Natural killer cell (primary cell): ENCODE measurements around the gene SETD3. TPM values are rescaled to one million over a fixed set of nuclear protein-coding genes. Genes with fewer than 3 reads are reported as not detected.

Experiments used
- ATAC-seq, 3 donors: fragments of 150-1000 bp in 2 of 3; fragments of 200-7000 bp in 1 of 3; cut with Tn5 transposase; 1 replicate in 1 of 3; 2 replicates in 2 of 3; pipeline ENCODE4 v1.10.0; 2021; ENCODE audit warnings: mild to moderate bottlenecking in 2 of 3, moderate library complexity in 2 of 3
- DNase-seq, 2 donors: peaks; one replicate each; pipeline versions ENCODE4 v3.0.0 to v3.0.0-alpha.2; 2013 to 2021; ENCODE audit warnings: mixed read lengths in 1 of 2
- H3K27ac ChIP-seq: one replicate; pipeline ENCODE4 v1.5.1; 2013; ENCODE audit warnings: mild to moderate bottlenecking, low read length
- H3K27me3 ChIP-seq: one replicate; pipeline ENCODE4 v1.6.1; 2013; ENCODE audit warnings: low read length; ENCODE audit not compliant: control insufficient read depth, insufficient read depth
- H3K36me3 ChIP-seq: one replicate; pipeline ENCODE4 v1.6.1; 2013; ENCODE audit warnings: low read length; ENCODE audit not compliant: control insufficient read depth, insufficient read depth
- H3K4me1 ChIP-seq: one replicate; pipeline ENCODE4 v1.6.1; 2013; ENCODE audit warnings: low read length; ENCODE audit not compliant: control insufficient read depth, insufficient read depth
- H3K4me3 ChIP-seq: one replicate; pipeline ENCODE4 v1.5.1; 2013; ENCODE audit warnings: low read length
- H3K9me3 ChIP-seq: one replicate; pipeline ENCODE4 v1.6.1; 2013; ENCODE audit warnings: low read length; ENCODE audit not compliant: control insufficient read depth, insufficient read depth
- H3K27ac Mint-ChIP-seq, 2 donors: one replicate each; pipeline ENCODE4 v1.8.0; 2022; ENCODE audit warnings: mild to moderate bottlenecking in 2 of 2, mixed read lengths in 2 of 2, moderate library complexity in 1 of 2
- H3K27me3 Mint-ChIP-seq, 2 donors: one replicate each; pipeline ENCODE4 v1.8.0; 2022; ENCODE audit warnings: low read depth in 2 of 2, mixed read lengths in 2 of 2
- H3K36me3 Mint-ChIP-seq: one replicate; pipeline ENCODE4 v1.8.0; 2022; ENCODE audit warnings: mixed read lengths
- H3K4me1 Mint-ChIP-seq, 2 donors: one replicate each; pipeline ENCODE4 v1.8.0; 2022; ENCODE audit warnings: mixed read lengths in 2 of 2
- H3K4me3 Mint-ChIP-seq: one replicate; pipeline ENCODE4 v1.8.0; 2022; ENCODE audit warnings: mild to moderate bottlenecking, moderate library complexity, mixed read lengths
- H3K9me3 Mint-ChIP-seq, 2 donors: one replicate each; pipeline ENCODE4 v1.8.0; 2022; ENCODE audit warnings: mixed read lengths in 2 of 2
- WGBS: methylation state at CpG from one replicate; pipeline ENCODE4 v1.1.7; 2013; ENCODE audit warnings: missing lambda C conversion rate; ENCODE audit not compliant: insufficient coverage; 5-methylcytosine and 5-hydroxymethylcytosine counted together
- intact Hi-C: fragments of 100-400 bp; cut with micrococcal nuclease; formaldehyde crosslinking; loops from one replicate; pipeline ENCODE4 v1.14.2; 2022
- total RNA-seq, 4 donors: library from RNA; stranded (reverse); fragments of 120-200 nt in 1 of 4; gene quantifications; one replicate each; pipeline versions ENCODE4 v1.2.3 to v1.2.4, GENCODE V29; 2013 to 2022
- TF ChIP-seq, protein P1 (sequence below): fragments of 200-600 bp; IDR thresholded peaks from one replicate; pipeline ENCODE4 v1.8.0; 2022; ENCODE audit warnings: antibody characterized with exemption

Gene SETD3
- total RNA-seq, 3 donors from 2014 or later (not counting 1 experiment from before 2014, with no cell fraction given), result 111 to 160 (median 137) TPM

- H3K4me3 ChIP-seq, result no peak overlapping the region
- ATAC-seq (no peak), DNase-seq (no peak)
- H3K4me3 Mint-ChIP-seq, result no peak overlapping the region
- peaks cover 42% of the 10 kb centered on the region for H3K36me3 ChIP-seq
- no peaks in the 10 kb centered on the region for H3K4me1 Mint-ChIP-seq
- H3K27me3 ChIP-seq, result no peaks in the 10 kb centered on the region
- no peak overlapping the region for H3K27ac ChIP-seq
- TF ChIP-seq, protein P1, sequence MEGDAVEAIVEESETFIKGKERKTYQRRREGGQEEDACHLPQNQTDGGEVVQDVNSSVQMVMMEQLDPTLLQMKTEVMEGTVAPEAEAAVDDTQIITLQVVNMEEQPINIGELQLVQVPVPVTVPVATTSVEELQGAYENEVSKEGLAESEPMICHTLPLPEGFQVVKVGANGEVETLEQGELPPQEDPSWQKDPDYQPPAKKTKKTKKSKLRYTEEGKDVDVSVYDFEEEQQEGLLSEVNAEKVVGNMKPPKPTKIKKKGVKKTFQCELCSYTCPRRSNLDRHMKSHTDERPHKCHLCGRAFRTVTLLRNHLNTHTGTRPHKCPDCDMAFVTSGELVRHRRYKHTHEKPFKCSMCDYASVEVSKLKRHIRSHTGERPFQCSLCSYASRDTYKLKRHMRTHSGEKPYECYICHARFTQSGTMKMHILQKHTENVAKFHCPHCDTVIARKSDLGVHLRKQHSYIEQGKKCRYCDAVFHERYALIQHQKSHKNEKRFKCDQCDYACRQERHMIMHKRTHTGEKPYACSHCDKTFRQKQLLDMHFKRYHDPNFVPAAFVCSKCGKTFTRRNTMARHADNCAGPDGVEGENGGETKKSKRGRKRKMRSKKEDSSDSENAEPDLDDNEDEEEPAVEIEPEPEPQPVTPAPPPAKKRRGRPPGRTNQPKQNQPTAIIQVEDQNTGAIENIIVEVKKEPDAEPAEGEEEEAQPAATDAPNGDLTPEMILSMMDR, result no peak
- intact Hi-C loops, result no loop called here
- no peaks in the 10 kb centered on the region for H3K9me3 ChIP-seq
- H3K27me3 Mint-ChIP-seq, result no peaks in the 10 kb centered on the region
- no peaks in the 10 kb centered on the region for H3K9me3 Mint-ChIP-seq
- H3K27ac Mint-ChIP-seq, result no peak overlapping the region
- 95% methylated on average over 6 of the region's 10 CpGs for WGBS
- H3K36me3 Mint-ChIP-seq, result peaks cover 6% of the 10 kb centered on the region
- H3K4me1 ChIP-seq, result no peaks in the 10 kb centered on the region
Measured at GRCh38 chr14:99512110-99512449, 31.4 kb upstream of the SETD3 start.

DNA sequence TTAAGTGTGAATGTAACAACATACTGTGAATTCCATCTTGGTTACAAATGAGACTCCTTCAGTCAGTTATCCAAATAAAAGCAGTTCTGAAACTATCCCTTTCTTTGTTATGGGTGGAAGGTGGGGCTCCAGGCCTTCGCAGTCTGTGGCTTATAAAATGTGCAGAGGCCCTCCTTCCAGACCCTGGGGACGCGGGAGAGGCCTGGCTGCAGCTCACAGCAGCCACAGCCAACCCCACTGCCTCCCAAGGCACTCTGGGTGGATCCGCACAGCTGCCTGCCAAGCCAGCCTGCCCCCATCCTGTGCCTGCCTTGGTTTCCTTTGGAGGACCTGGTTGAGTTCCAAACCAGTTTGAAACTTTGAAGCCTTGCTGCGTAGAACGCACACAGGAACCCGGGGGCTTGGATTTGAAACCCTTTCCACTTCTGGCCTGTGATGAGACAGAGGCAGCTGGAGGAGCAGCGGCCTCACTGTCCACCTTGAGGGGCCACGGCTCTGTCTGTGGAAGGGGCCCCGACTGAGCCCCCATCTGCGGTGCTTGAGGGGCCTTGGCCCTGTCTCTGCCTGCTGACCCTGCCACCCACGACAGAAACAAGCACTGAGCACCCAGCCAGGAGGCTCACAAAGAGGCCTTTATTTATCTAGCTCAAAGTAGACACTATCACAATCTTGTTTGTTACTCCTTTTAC is 30.9 kb upstream of the SETD3 start:
- Histone ChIP-seq H3K4me3 (no peak overlapping the region), H3K27me3 (no peaks in the 10 kb centered on the region), H3K9me3 (no peaks in the 10 kb centered on the region), H3K36me3 (peaks cover 47% of the 10 kb centered on the region), H3K27ac (no peak overlapping the region), H3K4me1 (no peaks in the 10 kb centered on the region)
- Mint-ChIP-seq H3K9me3 (no peaks in the 10 kb centered on the region), H3K4me3 (no peak overlapping the region), H3K27ac (no peak overlapping the region), H3K4me1 (no peaks in the 10 kb centered on the region), H3K36me3 (peaks cover 11% of the 10 kb centered on the region), H3K27me3 (no peaks in the 10 kb centered on the region)
- intact Hi-C loops, result no loop called here
- WGBS, result 96% methylated on average over 12 of the region's 12 CpGs
- no peak for DNase-seq
- TF ChIP-seq, protein P1, result no peak
- ATAC-seq, result no peak

DNA sequence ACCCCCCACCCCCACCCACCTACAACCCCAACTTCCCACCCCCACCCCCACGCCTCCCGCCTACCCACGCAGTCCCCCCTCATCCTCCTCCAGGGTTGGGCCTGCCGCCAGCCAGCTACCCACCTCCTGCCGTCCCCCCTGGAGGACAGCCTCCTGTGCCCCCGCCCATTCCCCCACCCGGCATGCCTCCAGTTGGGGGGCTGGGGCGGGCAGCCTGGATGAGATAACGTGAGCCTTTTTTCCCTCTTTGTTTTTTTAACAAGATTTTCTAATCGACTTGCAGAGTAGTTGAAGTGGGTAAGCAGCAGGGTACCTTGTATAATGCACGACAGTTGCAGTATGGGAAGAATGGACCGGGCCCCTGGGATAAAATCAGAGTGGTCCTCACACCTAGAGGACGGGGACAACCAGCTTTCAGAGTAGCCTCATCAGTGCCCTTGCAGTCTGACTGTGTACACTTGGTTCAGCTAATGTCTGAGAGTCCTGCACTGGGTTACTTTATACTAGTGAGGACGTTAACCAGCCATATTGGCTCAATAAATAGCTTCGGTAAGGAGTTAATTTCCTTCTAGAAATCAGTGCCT is 30.0 kb upstream of the SETD3 start:
- DNase-seq (no peak), ATAC-seq (no peak)
- TF ChIP-seq, protein P1, result no peak
- intact Hi-C loops, result no loop called here
- Histone ChIP-seq H3K9me3 (no peaks in the 10 kb centered on the region), H3K27ac (no peak overlapping the region), H3K36me3 (peaks cover 55% of the 10 kb centered on the region), H3K27me3 (no peaks in the 10 kb centered on the region), H3K4me3 (no peak overlapping the region), H3K4me1 (no peaks in the 10 kb centered on the region)
- H3K27me3 Mint-ChIP-seq, result no peaks in the 10 kb centered on the region
- H3K9me3 Mint-ChIP-seq, result no peaks in the 10 kb centered on the region
- H3K4me1 Mint-ChIP-seq, result no peaks in the 10 kb centered on the region
- no peak overlapping the region for H3K4me3 Mint-ChIP-seq
- peaks cover 12% of the 10 kb centered on the region for H3K36me3 Mint-ChIP-seq
- WGBS, result 95% methylated on average over 12 of the region's 15 CpGs
- H3K27ac Mint-ChIP-seq, result no peak overlapping the region
